GM12878 (cell line): ENCODE measurements around the gene TRPC4. TPM values are rescaled to one million over a fixed set of nuclear protein-coding genes. Genes with fewer than 3 reads are reported as not detected.

Source experiments
- ATAC-seq: fragments of 200-7000 bp; cut with Tn5 transposase; 3 replicates; pipeline ENCODE4 v1.9.1; 2020; ENCODE audit warnings: mild to moderate bottlenecking, moderate library complexity
- BruUV-seq: library from RNA; stranded (reverse); fragments of 400-500 nt; replicated peaks from 2 replicates; lab custom pipeline; 2021; lab: Mats Ljungman, UMichigan
- CTCF ChIA-PET: fragments of 300-600 bp; sonication (Branson Sonifier 250); formaldehyde crosslinking; extraction: SDS; loops from one replicate; lab custom pipeline; 2021; ENCODE audit warnings: inconsistent platforms; lab: Yijun Ruan, JAX
- POLR2A ChIA-PET: fragments of 350-600 bp; formaldehyde crosslinking; extraction: SDS; loops from one replicate; lab custom pipeline; 2021; ENCODE audit warnings: inconsistent platforms; lab: Charles Lee
- RAD21 ChIA-PET: fragments of 300-600 bp; sonication (Branson Sonifier 250); formaldehyde crosslinking; loops from one replicate; lab custom pipeline; 2023; ENCODE audit warnings: antibody characterized with exemption; ENCODE audit not compliant: unreplicated experiment; lab: Charles Lee
- SMC1A ChIA-PET: fragments of 300-600 bp; sonication (Branson Sonifier 250); formaldehyde crosslinking; loops from one replicate; lab custom pipeline; 2023; ENCODE audit not compliant: unreplicated experiment, uncharacterized antibody; lab: Charles Lee
- DNase-seq: peaks from one replicate; pipeline ENCODE4 v3.0.0-alpha.2; 2011; ENCODE audit warnings: low read depth, low spot score
- FAIRE-seq: peaks from 3 replicates; lab custom pipeline; 2011; peaks lifted over from hg19 to GRCh38; lab: Jason Lieb, UNC
- H2AFZ ChIP-seq: 2 replicates; pipeline ENCODE4 v1.6.0; 2011; ENCODE audit warnings: low read depth, low read length, control low read depth; ENCODE audit not compliant: control insufficient read depth
- H3K27ac ChIP-seq: 2 replicates; pipeline ENCODE4 v1.5.1; 2011; ENCODE audit warnings: control low read depth; ENCODE audit not compliant: control insufficient read depth, insufficient read depth
- H3K27me3 ChIP-seq, 2 experiments: replicated peaks in 1 of 2; 2 replicates each; pipeline versions ENCODE4 v1.6.0 to v1.6.1; 2011; ENCODE audit warnings: low read length in 1 of 2; ENCODE audit not compliant: control insufficient read depth in 2 of 2, insufficient read depth in 2 of 2
- H3K36me3 ChIP-seq, 2 experiments: 2 replicates each; pipeline ENCODE4 v1.5.1; 2011; ENCODE audit warnings: low read length in 1 of 2; ENCODE audit not compliant: control insufficient read depth in 2 of 2, insufficient read depth in 2 of 2
- H3K4me1 ChIP-seq: 2 replicates; pipeline ENCODE4 v1.6.1; 2011; ENCODE audit warnings: mild to moderate bottlenecking, low read length, moderate library complexity, mixed read lengths; ENCODE audit not compliant: control insufficient read depth, insufficient read depth
- H3K4me2 ChIP-seq: 2 replicates; pipeline ENCODE4 v1.6.0; 2011; ENCODE audit warnings: control low read depth; ENCODE audit not compliant: control insufficient read depth, insufficient read depth
- H3K4me3 ChIP-seq: fragments of 200-600 bp; sonication (generic); 2 replicates; pipeline ENCODE4 v1.5.1; 2016
- H3K79me2 ChIP-seq: 2 replicates; pipeline ENCODE4 v1.6.0; 2011; ENCODE audit warnings: low read length; ENCODE audit not compliant: control insufficient read depth, insufficient read depth
- H3K9ac ChIP-seq: 2 replicates; pipeline ENCODE4 v1.8.0; 2011; ENCODE audit warnings: low read length, control low read depth, mixed read lengths; ENCODE audit not compliant: control insufficient read depth, insufficient read depth
- H3K9me3 ChIP-seq: replicated peaks from 3 replicates; pipeline ENCODE4 v1.5.1; 2011; ENCODE audit warnings: mild to moderate bottlenecking, low read length; ENCODE audit not compliant: control insufficient read depth, insufficient read depth
- H4K20me1 ChIP-seq: 2 replicates; pipeline ENCODE4 v1.6.0; 2011; ENCODE audit not compliant: control insufficient read depth, insufficient read depth
- BCL11A ChIP-seq: IDR thresholded peaks from 2 replicates; pipeline ENCODE4 v1.6.1; 2011; ENCODE audit warnings: low read depth, low read length
- E2F8 ChIP-seq: fragments of 450-650 bp; IDR thresholded peaks from 2 replicates; pipeline ENCODE4 v1.6.1; 2018; ENCODE audit warnings: mild to moderate bottlenecking, low read depth, moderate library complexity; ENCODE audit not compliant: partially characterized antibody
- GABPA ChIP-seq: IDR thresholded peaks from 2 replicates; pipeline ENCODE4 v1.6.1; 2014; ENCODE audit warnings: antibody characterized with exemption, low read depth, mild to moderate bottlenecking, inconsistent platforms
- HSF1 ChIP-seq: fragments of 150-350 bp; IDR thresholded peaks from 2 replicates; pipeline ENCODE4 v1.6.1; 2014; ENCODE audit warnings: mild to moderate bottlenecking, low read depth, low read length
- JUNB ChIP-seq: IDR thresholded peaks from 2 replicates; pipeline ENCODE4 v1.6.1; 2016; ENCODE audit warnings: antibody characterized with exemption, mild to moderate bottlenecking
- KDM1A ChIP-seq: fragments of 200-600 bp; sonication (generic); IDR thresholded peaks from 2 replicates; pipeline ENCODE4 v1.6.1; 2016; ENCODE audit warnings: borderline replicate concordance
- NFIC ChIP-seq: IDR thresholded peaks from 2 replicates; pipeline ENCODE4 v1.6.1; 2012; ENCODE audit warnings: low read depth, mild to moderate bottlenecking, inconsistent platforms, low read length, moderate library complexity
- REST ChIP-seq: IDR thresholded peaks from 2 replicates; pipeline ENCODE4 v1.6.1; 2012; ENCODE audit warnings: mild to moderate bottlenecking, low read depth, low read length
- RUNX3 ChIP-seq: IDR thresholded peaks from 2 replicates; pipeline ENCODE4 v1.6.1; 2012; ENCODE audit warnings: low read length, inconsistent platforms
- TAF1 ChIP-seq: IDR thresholded peaks from 2 replicates; pipeline ENCODE4 v1.6.1; 2011; ENCODE audit warnings: mild to moderate bottlenecking, low read depth, low read length, borderline replicate concordance
- ZNF217 ChIP-seq: fragments of 450-650 bp; IDR thresholded peaks from 2 replicates; pipeline ENCODE4 v1.6.1; 2017; ENCODE audit warnings: antibody characterized with exemption, mild to moderate bottlenecking
- ZNF274 ChIP-seq: IDR thresholded peaks from one replicate; pipeline ENCODE4 v1.8.0; 2011; ENCODE audit not compliant: insufficient read length, insufficient read depth
- ZZZ3 ChIP-seq: IDR thresholded peaks from 2 replicates; pipeline ENCODE4 v1.6.1; 2011; ENCODE audit warnings: low read depth; ENCODE audit not compliant: control insufficient read depth, insufficient read length
- WGBS: methylation state at CpG from one replicate; pipeline ENCODE4 v1.1.6; 2016; ENCODE audit warnings: low lambda C conversion rate; ENCODE audit not compliant: insufficient replicate concordance, insufficient coverage; ENCODE audit errors: missing lambda C conversion rate; 5-methylcytosine and 5-hydroxymethylcytosine counted together
- in situ Hi-C: fragments of 300-500 bp; cut with MboI; formaldehyde crosslinking; loops from 9 replicates; pipeline ENCODE4 v1.14.3; 2018; ENCODE audit warnings: mixed read lengths
- intact Hi-C: fragments of 100-400 bp; cut with micrococcal nuclease; formaldehyde crosslinking; loops from one replicate; pipeline ENCODE4 v1.14.2; 2022; ENCODE audit not compliant: unreplicated experiment
- polyA plus RNA-seq, 11 experiments: library from polyadenylated mRNA; depleted of rRNA in 4 of 11; unstranded in 6 of 11; stranded (reverse) in 5 of 11; fragments of >200 nt; fragmentation: Nextera tagmentation in 4 of 11; fragmentation: Illumina TruSeq in 1 of 11; extraction: Ambion mirVana in 4 of 11; extraction: Trizol in 1 of 11; gene quantifications; 1 replicate in 1 of 11; 2 replicates in 10 of 11; pipeline versions ENCODE4 v1.2.1 to v1.2.3, GENCODE V29; 2011 to 2016; ENCODE audit warnings: inconsistent platforms in 2 of 11, missing spikeins in 2 of 11, low read depth in 1 of 11
- total RNA-seq, 4 experiments: library from RNA; depleted of rRNA in 3 of 4; stranded (reverse); fragments of >200 nt in 3 of 4; fragmentation: Illumina TruSeq in 1 of 4; extraction: Trizol in 1 of 4; gene quantifications; 2 replicates each; pipeline versions ENCODE4 v1.2.1 to v1.2.3, GENCODE V29; 2013 to 2021
- TF ChIP-seq, protein P1 (sequence below): fragments of 450-650 bp; IDR thresholded peaks from 2 replicates; pipeline ENCODE4 v1.6.1; 2017; ENCODE audit warnings: low read depth, mild to moderate bottlenecking, moderate library complexity

The TRPC4 gene
- total and polyA plus RNA-seq, 10 of the 15 experiments (the other 5 are each of a cell fraction or from before 2014, with no cell fraction given), result not detected

GRCh38 chr13:37669845-37670244 is 199.7 kb downstream of the TRPC4 start:
- ATAC-seq, result no peak
- ChIA-PET POLR2A (no interaction called here), CTCF (no interaction called here), RAD21 (no interaction called here), SMC1A (no interaction called here)
- Histone ChIP-seq H4K20me1 (no peaks in the 10 kb centered on the region), H3K4me1 (no peaks in the 10 kb centered on the region), H3K4me2 (no peak overlapping the region), H2AFZ (no peak overlapping the region), H3K79me2 (no peaks in the 10 kb centered on the region), H3K9ac (no peak overlapping the region), H3K36me3 (no peaks in the 10 kb centered on the region), H3K27me3 (no peaks in the 10 kb centered on the region), H3K4me3 (no peak overlapping the region), H3K27ac (no peak overlapping the region), H3K9me3 (no peaks in the 10 kb centered on the region)
- no peak for FAIRE-seq
- in situ Hi-C loops, result no loop called here
- WGBS, result 0% methylated on average over 1 of the region's 1 CpG
- intact Hi-C loops, result no loop called here
- TF ChIP-seq ZNF217 (no peak), HSF1 (no peak), E2F8 (no peak), BCL11A (no peak), RUNX3 (no peak), KDM1A (no peak), REST (no peak), ZZZ3 (no peak), ZNF274 (no peak), JUNB (no peak), TAF1 (no peak), GABPA (no peak), NFIC (no peak)
- TF ChIP-seq, protein P1, sequence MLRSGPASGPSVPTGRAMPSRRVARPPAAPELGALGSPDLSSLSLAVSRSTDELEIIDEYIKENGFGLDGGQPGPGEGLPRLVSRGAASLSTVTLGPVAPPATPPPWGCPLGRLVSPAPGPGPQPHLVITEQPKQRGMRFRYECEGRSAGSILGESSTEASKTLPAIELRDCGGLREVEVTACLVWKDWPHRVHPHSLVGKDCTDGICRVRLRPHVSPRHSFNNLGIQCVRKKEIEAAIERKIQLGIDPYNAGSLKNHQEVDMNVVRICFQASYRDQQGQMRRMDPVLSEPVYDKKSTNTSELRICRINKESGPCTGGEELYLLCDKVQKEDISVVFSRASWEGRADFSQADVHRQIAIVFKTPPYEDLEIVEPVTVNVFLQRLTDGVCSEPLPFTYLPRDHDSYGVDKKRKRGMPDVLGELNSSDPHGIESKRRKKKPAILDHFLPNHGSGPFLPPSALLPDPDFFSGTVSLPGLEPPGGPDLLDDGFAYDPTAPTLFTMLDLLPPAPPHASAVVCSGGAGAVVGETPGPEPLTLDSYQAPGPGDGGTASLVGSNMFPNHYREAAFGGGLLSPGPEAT, result no peak
- no peak for DNase-seq
- no TSS peak for BruUV-seq
